Measurements from ENCODE around the gene ZBTB5.

ZBTB5 gene

GRCh38 chr9:37425298-37425752 is 39.9 kb downstream of the ZBTB5 start:
- DNase-seq (ENCODE audit: low read depth in 2 of 2, low spot score in 1 of 2) = no peak

- DNase-seq (ENCODE audit: low read depth in 2 of 2, low spot score in 1 of 2) = no peak
These were observed 40.5 kb downstream of the ZBTB5 start for GRCh38 chr9:37424686-37425297.

GRCh38 chr9:37424204-37424685 is 41.0 kb downstream of the ZBTB5 start:
- no peak for DNase-seq (ENCODE audit: low read depth in 2 of 2, low spot score in 1 of 2)

GRCh38 chr9:37423508-37423907 is 41.7 kb downstream of the ZBTB5 start:
- no peak for DNase-seq (ENCODE audit: low read depth in 2 of 2, low spot score in 1 of 2)

GRCh38 chr9:37422289-37423104 is 42.8 kb downstream of the ZBTB5 start, which contains the start of gene GRHPR:
Gene GRHPR, plus strand, starts transcription at chr9:37422696. Its CDS starts 55 bp downstream, at chr9:37422751.
- DNase-seq (ENCODE audit: low read depth in 2 of 2, low spot score in 1 of 2) = peak; percentile 75 to 78

- DNase-seq (ENCODE audit: low read depth in 2 of 2, low spot score in 1 of 2) = no peak
These were observed 43.3 kb downstream of the ZBTB5 start for GRCh38 chr9:37421914-37422288.

- DNase-seq (ENCODE audit: low read depth in 2 of 2, low spot score in 1 of 2) = no peak
These were observed 44.7 kb downstream of the ZBTB5 start for GRCh38 chr9:37420271-37421215.

GRCh38 chr9:37419204-37419603 is 46.0 kb downstream of the ZBTB5 start:
- no peak for DNase-seq (ENCODE audit: low read depth in 2 of 2, low spot score in 1 of 2)

- no peak for DNase-seq (ENCODE audit: low read depth in 2 of 2, low spot score in 1 of 2)
These were observed 47.2 kb downstream of the ZBTB5 start for GRCh38 chr9:37417857-37418618.

GRCh38 chr9:37417252-37417803 is 47.9 kb downstream of the ZBTB5 start:
- DNase-seq (ENCODE audit: low read depth in 2 of 2, low spot score in 1 of 2) = no peak

GRCh38 chr9:37415011-37415719 is 50.1 kb downstream of the ZBTB5 start:
- DNase-seq (ENCODE audit: low read depth in 2 of 2, low spot score in 1 of 2) = peak; percentile 40 to 64

GRCh38 chr9:37414503-37414943 is 50.7 kb downstream of the ZBTB5 start:
- no peak for DNase-seq (ENCODE audit: low read depth in 2 of 2, low spot score in 1 of 2)

- no peak for DNase-seq (ENCODE audit: low read depth in 2 of 2, low spot score in 1 of 2)
These were observed 51.9 kb downstream of the ZBTB5 start for GRCh38 chr9:37413311-37413710.

GRCh38 chr9:37412431-37413151 is 52.7 kb downstream of the ZBTB5 start:
- no peak for DNase-seq (ENCODE audit: low read depth in 2 of 2, low spot score in 1 of 2)

- no peak for DNase-seq (ENCODE audit: low read depth in 2 of 2, low spot score in 1 of 2)
These were observed 54.1 kb downstream of the ZBTB5 start for GRCh38 chr9:37410969-37411785.

GRCh38 chr9:37410354-37410861 is 54.8 kb downstream of the ZBTB5 start:
- DNase-seq (ENCODE audit: low read depth in 2 of 2, low spot score in 1 of 2) = no peak

- peak; percentile 21 to 37 for DNase-seq (ENCODE audit: low read depth in 2 of 2, low spot score in 1 of 2)
These were observed 56.1 kb downstream of the ZBTB5 start for GRCh38 chr9:37408933-37409710.
